Right lobe of liver (tissue), 4 donors: ENCODE measurements around the gene CDH12.
"Not testable (repeated sequence)": the region's sequence is repeated elsewhere in the genome, so short reads cannot be mapped to it uniquely, and the experiment has no call there.

Experiments used
- CTCF ChIP-seq, 4 donors: fragments of 200-600 bp in 3 of 4; fragments of 450-650 bp in 1 of 4; IDR thresholded peaks; one replicate each; pipeline versions ENCODE4 v1.5.1 to v1.8.0; 2016 to 2022; ENCODE audit warnings: antibody characterized with exemption in 4 of 4, mild to moderate bottlenecking in 2 of 4
- POLR2A ChIP-seq: fragments of 450-650 bp; IDR thresholded peaks from one replicate; pipeline ENCODE4 v1.6.1; 2017; ENCODE audit warnings: antibody characterized with exemption, mild to moderate bottlenecking
- donor health status: DM: no; HTN: no; CAD: no.
- donor health status: DM: no; HTN: no; CAD: no.
- donor health status: DM: no; HTN: yes; CAD: no.

GRCh38 chr5:22212254-22212991 is 640.7 kb downstream of the CDH12 start:
- not testable (repeated sequence) for TF ChIP-seq CTCF (IDR thresholded peaks at IDR 0.05); POLR2A
